Liver (tissue), 9 donors: ENCODE results near the gene RAB44. TPM values are rescaled to one million over a fixed set of nuclear protein-coding genes. Genes with fewer than 3 reads are reported as not detected.

ENCODE experiments used
- DNase-seq: peaks from one replicate; pipeline ENCODE4 v3.0.0-alpha.2; 2017; ENCODE audit warnings: low spot score
- H3K27ac ChIP-seq, 2 donors: one replicate each; pipeline ENCODE4 v1.7.0; 2013; ENCODE audit warnings: inconsistent platforms in 2 of 2, low read length in 2 of 2, control low read depth in 1 of 2, low read depth in 1 of 2, mild to moderate bottlenecking in 1 of 2
- H3K27me3 ChIP-seq, 4 donors: one replicate each; pipeline versions ENCODE4 v1.6.1 to v1.7.0; 2013; ENCODE audit warnings: low read length in 3 of 4, inconsistent platforms in 1 of 4, mild to moderate bottlenecking in 1 of 4, moderate library complexity in 1 of 4; ENCODE audit not compliant: control insufficient read depth in 4 of 4, insufficient read depth in 4 of 4
- H3K36me3 ChIP-seq, 4 donors: one replicate each; pipeline versions ENCODE4 v1.6.1 to v1.7.0; 2013; ENCODE audit warnings: low read length in 3 of 4, mild to moderate bottlenecking in 3 of 4, low read depth in 1 of 4, moderate library complexity in 1 of 4; ENCODE audit not compliant: control insufficient read depth in 4 of 4, insufficient read depth in 3 of 4
- H3K4me1 ChIP-seq, 4 donors: one replicate each; pipeline versions ENCODE4 v1.6.1 to v1.7.0; 2013; ENCODE audit warnings: low read length in 3 of 4, mild to moderate bottlenecking in 3 of 4, moderate library complexity in 1 of 4; ENCODE audit not compliant: control insufficient read depth in 4 of 4, insufficient read depth in 4 of 4
- H3K4me3 ChIP-seq, 3 donors: one replicate each; pipeline versions ENCODE4 v1.6.1 to v1.7.0; 2013; ENCODE audit warnings: low read length in 3 of 3, control low read depth in 1 of 3, low read depth in 1 of 3, mild to moderate bottlenecking in 1 of 3
- H3K9ac ChIP-seq, 2 donors: one replicate each; pipeline ENCODE4 v1.7.0; 2013; ENCODE audit warnings: low read length in 2 of 2, mild to moderate bottlenecking in 2 of 2, moderate library complexity in 2 of 2, control low read depth in 1 of 2, low read depth in 1 of 2
- H3K9me3 ChIP-seq, 4 donors: one replicate each; pipeline versions ENCODE4 v1.6.1 to v1.7.0; 2013; ENCODE audit warnings: low read length in 3 of 4; ENCODE audit not compliant: control insufficient read depth in 4 of 4
- ATF3 ChIP-seq: IDR thresholded peaks from 2 replicates; pipeline ENCODE4 v1.6.1; 2016; ENCODE audit warnings: antibody characterized with exemption
- CTCF ChIP-seq: fragments of 150-350 bp; IDR thresholded peaks from 2 replicates; pipeline ENCODE4 v1.5.1; 2017; ENCODE audit warnings: improper control_type of control experiment, low read depth, low read length; ENCODE audit not compliant: missing input control
- EGR1 ChIP-seq, 2 donors: IDR thresholded peaks; 2 replicates each; pipeline ENCODE4 v1.6.1; 2016 to 2018; ENCODE audit warnings: antibody characterized with exemption in 2 of 2, low read depth in 2 of 2
- FOXA1 ChIP-seq: IDR thresholded peaks from 2 replicates; pipeline ENCODE4 v1.6.1; 2016; ENCODE audit warnings: antibody characterized with exemption
- FOXA2 ChIP-seq: IDR thresholded peaks from 2 replicates; pipeline ENCODE4 v1.6.1; 2016; ENCODE audit warnings: antibody characterized with exemption
- GABPA ChIP-seq, 2 donors: IDR thresholded peaks in 1 of 2; conservative IDR thresholded peaks in 1 of 2; 2 replicates each; pipeline ENCODE4 v1.6.1; 2016; ENCODE audit warnings: antibody characterized with exemption in 2 of 2, mild to moderate bottlenecking in 1 of 2, moderate library complexity in 1 of 2
- HNF4G ChIP-seq: IDR thresholded peaks from 2 replicates; pipeline ENCODE4 v1.6.1; 2016; ENCODE audit warnings: antibody characterized with exemption
- JUND ChIP-seq, 2 donors: IDR thresholded peaks; 2 replicates each; pipeline ENCODE4 v1.6.1; 2016; ENCODE audit warnings: antibody characterized with exemption in 2 of 2
- MAX ChIP-seq: IDR thresholded peaks from 2 replicates; pipeline ENCODE4 v1.6.1; 2016; ENCODE audit warnings: antibody characterized with exemption
- NR2F2 ChIP-seq: IDR thresholded peaks from 2 replicates; pipeline ENCODE4 v1.6.1; 2016; ENCODE audit warnings: antibody characterized with exemption
- RAD21 ChIP-seq, 2 donors: IDR thresholded peaks; 2 replicates each; pipeline ENCODE4 v1.6.1; 2016; ENCODE audit warnings: antibody characterized with exemption in 2 of 2, mild to moderate bottlenecking in 2 of 2
- RXRA ChIP-seq, 2 donors: IDR thresholded peaks; 2 replicates each; pipeline ENCODE4 v1.6.1; 2017 to 2018; ENCODE audit warnings: antibody characterized with exemption in 2 of 2, mild to moderate bottlenecking in 1 of 2
- TAF1 ChIP-seq: conservative IDR thresholded peaks from 2 replicates; pipeline ENCODE4 v1.6.1; 2016; ENCODE audit warnings: antibody characterized with exemption, mild to moderate bottlenecking
- YY1 ChIP-seq: IDR thresholded peaks from 2 replicates; pipeline ENCODE4 v1.6.1; 2016; ENCODE audit warnings: antibody characterized with exemption, mild to moderate bottlenecking
- ZBTB33 ChIP-seq: IDR thresholded peaks from 2 replicates; pipeline ENCODE4 v1.6.1; 2016; ENCODE audit warnings: antibody characterized with exemption
- WGBS: extraction: QIAGEN DNeasy Blood & Tissue Kit; methylation state at CpG from one replicate; pipeline ENCODE4 v1.1.7; 2013; 5-methylcytosine and 5-hydroxymethylcytosine counted together
- polyA plus RNA-seq, 2 donors: library from polyadenylated mRNA; stranded (reverse) in 1 of 2; unstranded in 1 of 2; fragments of 200-250 nt in 1 of 2; fragments of >200 nt in 1 of 2; fragmentation: Nextera tagmentation in 1 of 2; extraction: Ambion mirVana in 1 of 2; gene quantifications; one replicate each; pipeline versions ENCODE4 v1.2.1 to v1.2.3, GENCODE V29; 2013 to 2015
- total RNA-seq, 2 donors: library from RNA; depleted of rRNA; stranded (reverse); fragments of >200 nt; gene quantifications; one replicate each; pipeline ENCODE4 v1.2.3, GENCODE V29; 2014
- donor health status: healthy.
- donor health status: healthy.
- donor health status: healthy.
- donor health status: healthy.
- donor health status: healthy.

The RAB44 gene
- total and polyA plus RNA-seq, 4 donors: 0.02 to 1.3 (median 0.08) TPM; not detected in 1

GRCh38 chr6:36692861-36693702 lies 4.5 kb upstream of the RAB44 start:
- peaks cover 0 to 5% (median 0%) of the 10 kb centered on the region in 4 donors for H3K27me3 ChIP-seq
- TF ChIP-seq HNF4G (no peak), ZBTB33 (no peak), MAX (no peak), JUND (IDR thresholded peaks at IDR 0.05) (no peak), ATF3 (no peak)
- H3K36me3 ChIP-seq: no peaks in the 10 kb centered on the region
- 82% methylated on average over 27 of the region's 27 CpGs for WGBS
- no peak overlapping the region for H3K9ac ChIP-seq
- no peak overlapping the region for H3K4me3 ChIP-seq
- DNase-seq: no peak
- H3K9me3 ChIP-seq: no peaks in the 10 kb centered on the region
- H3K27ac ChIP-seq: no peak overlapping the region
- peaks cover 0 to 2% (median 0%) of the 10 kb centered on the region in 4 donors for H3K4me1 ChIP-seq

- WGBS: 92% methylated on average over 6 of the region's 6 CpGs
- Histone ChIP-seq H3K36me3 (no peaks in the 10 kb centered on the region), H3K27ac (no peak overlapping the region), H3K4me1 (peaks cover 0 to 2% (median 0%) of the 10 kb centered on the region in 4 donors), H3K4me3 (no peak overlapping the region), H3K27me3 (peaks cover 0 to 5% (median 0%) of the 10 kb centered on the region in 4 donors), H3K9ac (no peak overlapping the region), H3K9me3 (no peaks in the 10 kb centered on the region)
- DNase-seq: no peak
- TF ChIP-seq RAD21 (IDR thresholded peaks at IDR 0.05): no peak
- TF ChIP-seq MAX: no peak
- TF ChIP-seq TAF1: no peak
- TF ChIP-seq FOXA1: no peak
- no peak for TF ChIP-seq YY1
- TF ChIP-seq NR2F2: no peak
- no peak for TF ChIP-seq ZBTB33
- TF ChIP-seq CTCF: no peak
- TF ChIP-seq ATF3: no peak
- no peak for TF ChIP-seq EGR1 (IDR thresholded peaks at IDR 0.05; ENCODE audit: low read depth in 2 of 2)
- TF ChIP-seq RXRA (IDR thresholded peaks at IDR 0.05): no peak
- no peak for TF ChIP-seq FOXA2
- no peak for TF ChIP-seq GABPA (IDR thresholded peaks at IDR 0.05 in 1 of 2, conservative IDR thresholded peaks at IDR 0.05 in 1 of 2)
Observed at GRCh38 chr6:36694616-36695015, 3.0 kb upstream of the RAB44 start.
